Suprapubic skin (tissue), 3 donors: Measurements from ENCODE around the gene TIMM44.

Source experiments
- CTCF ChIP-seq, 2 donors: fragments of 200-600 bp in 1 of 2; fragments of 450-650 bp in 1 of 2; sonication (generic) in 1 of 2; IDR thresholded peaks; one replicate each; pipeline ENCODE4 v1.5.1; 2016 to 2019; ENCODE audit warnings: antibody characterized with exemption in 2 of 2, mild to moderate bottlenecking in 1 of 2, moderate library complexity in 1 of 2
- POLR2A ChIP-seq, 2 donors: fragments of 450-650 bp; IDR thresholded peaks; one replicate each; pipeline ENCODE4 v1.6.1; 2017; ENCODE audit warnings: antibody characterized with exemption in 2 of 2, mild to moderate bottlenecking in 2 of 2, moderate library complexity in 2 of 2

DNA sequence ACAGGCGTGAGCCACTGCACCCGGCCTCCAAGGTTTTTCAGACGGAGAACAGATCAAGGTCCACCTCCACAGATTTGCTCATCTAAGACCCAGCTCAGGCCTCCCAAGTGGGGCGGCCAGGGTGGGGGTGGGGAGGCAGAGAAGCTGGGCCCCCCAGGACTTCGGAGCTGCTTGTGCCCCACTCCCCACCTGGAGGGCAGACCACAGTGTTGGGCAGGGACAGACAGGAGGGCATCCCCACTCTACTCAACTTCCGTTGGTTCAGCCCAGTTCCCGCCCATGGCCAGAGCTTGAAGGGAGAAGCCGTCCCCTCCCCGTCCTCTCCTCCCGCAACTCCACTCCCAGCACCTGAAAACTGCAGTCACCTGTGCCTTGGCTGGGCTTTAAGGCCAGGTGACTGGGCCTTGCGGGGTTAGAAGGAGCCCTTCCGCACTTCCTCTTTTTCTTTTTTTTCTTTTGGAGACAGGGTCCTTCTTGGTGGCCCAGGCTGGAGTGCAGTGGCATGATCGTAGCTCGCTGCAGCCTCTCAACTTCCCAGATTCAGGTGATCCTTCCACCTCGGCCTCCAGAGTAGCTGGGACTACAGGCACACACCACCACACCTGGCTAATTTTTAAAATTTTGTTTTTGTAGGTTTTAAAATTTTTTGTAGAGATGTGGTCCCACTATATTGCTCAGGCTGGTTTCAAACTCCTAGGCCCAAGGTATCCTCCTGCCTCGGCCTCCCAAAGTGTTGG, 55.9 kb downstream of the TIMM44 start:
- TF ChIP-seq CTCF (IDR thresholded peaks at IDR 0.05) (no peak), POLR2A (IDR thresholded peaks at IDR 0.05) (no peak)
